Tibial nerve (tissue), 3 donors: ENCODE data around the gene SMIM32.

Experiments used
- CTCF ChIP-seq, 5 experiments: fragments of 200-600 bp in 3 of 5; fragments of 450-650 bp in 2 of 5; sonication (generic) in 3 of 5; IDR thresholded peaks; one replicate each; pipeline ENCODE4 v1.5.1; 2016 to 2019; ENCODE audit warnings: antibody characterized with exemption in 5 of 5, mild to moderate bottlenecking in 3 of 5, moderate library complexity in 2 of 5
- POLR2A ChIP-seq, 2 donors: fragments of 450-650 bp; IDR thresholded peaks; one replicate each; pipeline ENCODE4 v1.6.1; 2017; ENCODE audit warnings: antibody characterized with exemption in 2 of 2, mild to moderate bottlenecking in 2 of 2, moderate library complexity in 2 of 2

- TF ChIP-seq POLR2A (IDR thresholded peaks at IDR 0.05) (no peak), CTCF (IDR thresholded peaks at IDR 0.05) (no peak)
Observed at GRCh38 chr5:136200761-136201160, 7.8 kb upstream of the SMIM32 start.
